Endodermal cell (in vitro differentiated cells): Measurements from ENCODE around the gene BDH2. TPM values are rescaled to one million over a fixed set of nuclear protein-coding genes. Genes with fewer than 3 reads are reported as not detected.

Source experiments
- DNase-seq: peaks from one replicate; pipeline ENCODE4 v3.0.0-alpha.2; 2017
- H3K27ac ChIP-seq: 2 replicates; pipeline ENCODE4 v1.5.1; 2013; ENCODE audit warnings: mild to moderate bottlenecking, low read depth, low read length, moderate library complexity
- H3K27me3 ChIP-seq: 2 replicates; pipeline ENCODE4 v1.6.1; 2013; ENCODE audit warnings: mild to moderate bottlenecking, low read length, moderate library complexity; ENCODE audit not compliant: insufficient read depth, control insufficient read depth, poor library complexity, severe bottlenecking
- H3K36me3 ChIP-seq: 2 replicates; pipeline ENCODE4 v1.7.0; 2013; ENCODE audit warnings: mild to moderate bottlenecking, low read length, moderate library complexity; ENCODE audit not compliant: control insufficient read depth, insufficient read depth
- H3K4me1 ChIP-seq: one replicate; pipeline ENCODE4 v1.7.0; 2013; ENCODE audit warnings: low read length; ENCODE audit not compliant: control insufficient read depth, insufficient read depth
- H3K4me3 ChIP-seq: 2 replicates; pipeline ENCODE4 v1.5.1; 2013; ENCODE audit warnings: mild to moderate bottlenecking, low read length, moderate library complexity
- H3K9ac ChIP-seq: 2 replicates; pipeline ENCODE4 v1.6.1; 2013; ENCODE audit warnings: mild to moderate bottlenecking, low read length, moderate library complexity; ENCODE audit not compliant: poor library complexity, severe bottlenecking; ENCODE audit errors: extremely low read depth
- H3K9me3 ChIP-seq: 2 replicates; pipeline ENCODE4 v1.6.1; 2013; ENCODE audit warnings: mild to moderate bottlenecking, low read length, moderate library complexity; ENCODE audit not compliant: control insufficient read depth
- H3K27ac Mint-ChIP-seq: 2 replicates; pipeline ENCODE4 v1.8.0; 2020; ENCODE audit warnings: mixed read lengths
- H3K27me3 Mint-ChIP-seq: 2 replicates; pipeline ENCODE4 v1.8.0; 2021; ENCODE audit warnings: mild to moderate bottlenecking, mixed read lengths; ENCODE audit not compliant: insufficient read depth
- H3K36me3 Mint-ChIP-seq: 2 replicates; pipeline ENCODE4 v1.8.0; 2020; ENCODE audit warnings: low read depth, mixed read lengths
- H3K4me1 Mint-ChIP-seq: 2 replicates; pipeline ENCODE4 v1.8.0; 2020; ENCODE audit warnings: mixed read lengths
- H3K4me3 Mint-ChIP-seq: 2 replicates; pipeline ENCODE4 v1.8.0; 2020; ENCODE audit warnings: mild to moderate bottlenecking, moderate library complexity, mixed read lengths
- H3K9me3 Mint-ChIP-seq: 2 replicates; pipeline ENCODE4 v1.8.0; 2020; ENCODE audit warnings: mild to moderate bottlenecking, mixed read lengths
- CTCF ChIP-seq: fragments of 200-600 bp; sonication (generic); conservative IDR thresholded peaks from 2 replicates; pipeline ENCODE4 v1.5.0; 2021; ENCODE audit warnings: antibody characterized with exemption, mild to moderate bottlenecking
- WGBS, 2 experiments: methylation state at CpG; one replicate each; pipeline versions ENCODE4 v1.1.5 to v1.1.7; 2013; ENCODE audit warnings: missing lambda C conversion rate in 2 of 2, mixed read lengths in 1 of 2; ENCODE audit not compliant: insufficient coverage in 1 of 2, insufficient read length in 1 of 2; 5-methylcytosine and 5-hydroxymethylcytosine counted together
- total RNA-seq, 2 donors: library from RNA; stranded (reverse); fragmentation: NEBNext Ultra II Directional in 1 of 2; extraction: Animal tissue kit (Norgen Biotek cat#: 25700) in 1 of 2; gene quantifications; 2 replicates in 1 of 2; 3 replicates in 1 of 2; pipeline ENCODE4 v1.2.1, GENCODE V29; 2021

BDH2 gene
- total RNA-seq, 2 donors from 2014 or later: 36.1 to 46.4 TPM

GRCh38 chr4:103100691-103101090 is 1.1 kb upstream of the BDH2 start:
- DNase-seq: peak; percentile 41
- H3K36me3 ChIP-seq: no peaks in the 10 kb centered on the region
- H3K9me3 Mint-ChIP-seq: no peaks in the 10 kb centered on the region
- peaks cover 17% of the 10 kb centered on the region for H3K4me1 Mint-ChIP-seq
- no peaks in the 10 kb centered on the region for H3K9me3 ChIP-seq
- no peaks in the 10 kb centered on the region for H3K27me3 Mint-ChIP-seq
- H3K9ac ChIP-seq: no peak overlapping the region
- no peak for TF ChIP-seq CTCF
- H3K4me3 ChIP-seq: no peak overlapping the region
- no peaks in the 10 kb centered on the region for H3K27me3 ChIP-seq
- no peak overlapping the region for H3K27ac ChIP-seq
- H3K27ac Mint-ChIP-seq: no peak overlapping the region
- 73 to 77% methylated on average over 4 to 5 of the region's 5 CpGs for WGBS, 2 experiments
- no peaks in the 10 kb centered on the region for H3K4me1 ChIP-seq
- no peak overlapping the region for H3K4me3 Mint-ChIP-seq
- H3K36me3 Mint-ChIP-seq: peaks cover 3% of the 10 kb centered on the region

- H3K27ac ChIP-seq: no peak overlapping the region
- H3K9ac ChIP-seq: peak overlapping the region; percentile 77
- WGBS, 2 experiments: 63 to 69% methylated on average over 3 to 4 of the region's 4 CpGs
Observed at GRCh38 chr4:103098756-103099440, 736 bp downstream of the BDH2 start.

GRCh38 chr4:103098341-103098740 is 1.3 kb downstream of the BDH2 start:
- Histone ChIP-seq H3K36me3 (peaks cover 4% of the 10 kb centered on the region), H3K9me3 (no peaks in the 10 kb centered on the region), H3K4me3 (no peak overlapping the region), H3K9ac (no peak overlapping the region), H3K4me1 (peaks cover 4% of the 10 kb centered on the region), H3K27me3 (no peaks in the 10 kb centered on the region), H3K27ac (no peak overlapping the region)
- Mint-ChIP-seq H3K27ac (no peak overlapping the region), H3K4me1 (peaks cover 19% of the 10 kb centered on the region), H3K9me3 (no peaks in the 10 kb centered on the region), H3K4me3 (peak overlapping the region; percentile 67), H3K36me3 (peaks cover 3% of the 10 kb centered on the region), H3K27me3 (no peaks in the 10 kb centered on the region)
- no peak for DNase-seq
- no peak for TF ChIP-seq CTCF
- 92 to 94% methylated on average over 4 to 10 of the region's 10 CpGs for WGBS, 2 experiments

More at GRCh38 chr4:103098756-103099440, 736 bp downstream of the BDH2 start:
- no peaks in the 10 kb centered on the region for H3K27me3 ChIP-seq
- peak overlapping the region; percentile 88 for H3K27ac Mint-ChIP-seq
- H3K36me3 ChIP-seq: peaks cover 2% of the 10 kb centered on the region
- H3K4me3 ChIP-seq: peak overlapping the region; percentile 92
- no peaks in the 10 kb centered on the region for H3K27me3 Mint-ChIP-seq
- H3K36me3 Mint-ChIP-seq: peaks cover 3% of the 10 kb centered on the region
- TF ChIP-seq CTCF: no peak
- H3K4me3 Mint-ChIP-seq: peak overlapping the region; percentile 67
- H3K9me3 Mint-ChIP-seq: no peaks in the 10 kb centered on the region
- peaks cover 4% of the 10 kb centered on the region for H3K4me1 ChIP-seq
- H3K9me3 ChIP-seq: no peaks in the 10 kb centered on the region
- H3K4me1 Mint-ChIP-seq: peaks cover 19% of the 10 kb centered on the region
- DNase-seq: no peak
